H1 (cell line): ENCODE data around the gene ABI3BP. TPM values are rescaled to one million over a fixed set of nuclear protein-coding genes. Genes with fewer than 3 reads are reported as not detected.

Experiments
- CTCF ChIA-PET: fragments of 300-600 bp; sonication (Branson Sonifier 250); formaldehyde crosslinking; loops from one replicate; lab custom pipeline; 2021; ENCODE audit not compliant: partially characterized antibody; lab: Charles Lee
- POLR2A ChIA-PET: fragments of 300-600 bp; sonication (Branson Sonifier 250); formaldehyde crosslinking; loops from one replicate; lab custom pipeline; 2021; ENCODE audit warnings: inconsistent platforms; ENCODE audit not compliant: partially characterized antibody; lab: Charles Lee
- DNase-seq, 2 experiments: peaks; one replicate each; pipeline versions ENCODE4 v3.0.0 to v3.0.0-alpha.2; 2010 to 2022; ENCODE audit warnings: low spot score in 2 of 2, low read depth in 1 of 2, mixed read lengths in 1 of 2
- FAIRE-seq: peaks from 2 replicates; lab custom pipeline; 2011; peaks lifted over from hg19 to GRCh38; lab: Jason Lieb, UNC
- H2AFZ ChIP-seq: 2 replicates; pipeline ENCODE4 v1.8.1; 2012; ENCODE audit warnings: low read length, inconsistent platforms
- H2AK5ac ChIP-seq: 2 replicates; pipeline ENCODE4 v1.6.1; 2013; ENCODE audit warnings: low read depth, low read length
- H2BK120ac ChIP-seq: replicated peaks from 2 replicates; pipeline ENCODE3; 2013; ENCODE audit warnings: low read depth, low read length, inconsistent platforms
- H2BK12ac ChIP-seq: 2 replicates; pipeline ENCODE4 v1.6.1; 2013; ENCODE audit warnings: low read depth, low read length
- H2BK15ac ChIP-seq: 2 replicates; pipeline ENCODE4 v1.6.1; 2013; ENCODE audit warnings: low read length
- H2BK20ac ChIP-seq: 2 replicates; pipeline ENCODE4 v1.6.1; 2013; ENCODE audit warnings: low read length
- H2BK5ac ChIP-seq: 2 replicates; pipeline ENCODE4 v1.6.1; 2013; ENCODE audit warnings: low read depth, low read length
- H3K14ac ChIP-seq: 2 replicates; pipeline ENCODE4 v1.6.1; 2013; ENCODE audit warnings: inconsistent platforms; ENCODE audit not compliant: insufficient read length
- H3K18ac ChIP-seq: 2 replicates; pipeline ENCODE4 v1.6.1; 2013; ENCODE audit warnings: low read length; ENCODE audit errors: extremely low read depth
- H3K23ac ChIP-seq: 2 replicates; pipeline ENCODE4 v1.6.1; 2013; ENCODE audit warnings: inconsistent platforms; ENCODE audit not compliant: insufficient read length
- H3K23me2 ChIP-seq: 2 replicates; pipeline ENCODE4 v1.6.1; 2013; ENCODE audit warnings: low read depth, low read length
- H3K27ac ChIP-seq: 2 replicates; pipeline ENCODE4 v1.6.1; 2011; ENCODE audit warnings: low read depth, low read length, inconsistent platforms
- H3K27me3 ChIP-seq, 4 experiments: replicated peaks in 1 of 4; 1 replicate in 1 of 4; 2 replicates in 3 of 4; pipeline versions ENCODE4 v1.6.1 to v1.8.1; 2011 to 2013; ENCODE audit warnings: low read length in 3 of 4, mild to moderate bottlenecking in 3 of 4, inconsistent platforms in 2 of 4, mixed read lengths in 2 of 4, moderate library complexity in 1 of 4; ENCODE audit not compliant: control insufficient read depth in 3 of 4, insufficient read depth in 3 of 4; ENCODE audit errors: extremely low read depth in 1 of 4
- H3K36me3 ChIP-seq, 4 experiments: 2 replicates each; pipeline versions ENCODE4 v1.6.1 to v1.8.1; 2011 to 2013; ENCODE audit warnings: mild to moderate bottlenecking in 4 of 4, low read length in 3 of 4, moderate library complexity in 2 of 4, control low read depth in 1 of 4, inconsistent platforms in 1 of 4; ENCODE audit not compliant: insufficient read depth in 4 of 4, control insufficient read depth in 2 of 4
- H3K4ac ChIP-seq: replicated peaks from 2 replicates; pipeline ENCODE3; 2013; ENCODE audit warnings: low read length, low read depth, mixed read lengths, inconsistent platforms; ENCODE audit not compliant: insufficient read length
- H3K4me1 ChIP-seq, 4 experiments: replicated peaks in 1 of 4; 1 replicate in 1 of 4; 2 replicates in 3 of 4; pipeline versions ENCODE4 v1.6.1 to v1.8.1; 2011 to 2013; ENCODE audit warnings: low read length in 3 of 4, inconsistent platforms in 2 of 4, mixed read lengths in 1 of 4; ENCODE audit not compliant: insufficient read depth in 4 of 4, control insufficient read depth in 3 of 4
- H3K4me2 ChIP-seq, 2 experiments: 2 replicates each; pipeline versions ENCODE4 v1.6.1 to v1.8.1; 2011 to 2013; ENCODE audit warnings: low read depth in 2 of 2, low read length in 2 of 2, control low read depth in 1 of 2, inconsistent platforms in 1 of 2, mild to moderate bottlenecking in 1 of 2; ENCODE audit not compliant: insufficient read depth in 1 of 2
- H3K4me3 ChIP-seq, 4 experiments: fragments of 200-600, 300-600 bp in 1 of 4; sonication (generic), shearing (Covaris generic), sonication (Bioruptor Twin) in 1 of 4; 2 replicates each; pipeline versions ENCODE4 v1.5.1 to v1.8.1; 2011 to 2016; ENCODE audit warnings: low read length in 4 of 4, low read depth in 3 of 4, control low read depth in 2 of 4, inconsistent platforms in 2 of 4, mild to moderate bottlenecking in 2 of 4, mixed read lengths in 1 of 4, moderate library complexity in 1 of 4; ENCODE audit not compliant: insufficient read depth in 2 of 4; ENCODE audit errors: extremely low read depth in 1 of 4
- H3K56ac ChIP-seq: replicated peaks from 2 replicates; pipeline ENCODE3; 2013; ENCODE audit warnings: low read depth, mild to moderate bottlenecking, mixed read lengths, low read length, inconsistent platforms; ENCODE audit not compliant: insufficient read length
- H3K79me1 ChIP-seq: 2 replicates; pipeline ENCODE4 v1.6.1; 2013; ENCODE audit warnings: low read depth, low read length, control low read depth
- H3K79me2 ChIP-seq, 2 experiments: 2 replicates each; pipeline versions ENCODE4 v1.6.1 to v1.8.1; 2012 to 2013; ENCODE audit warnings: low read length in 2 of 2, mild to moderate bottlenecking in 2 of 2, inconsistent platforms in 1 of 2; ENCODE audit not compliant: insufficient read depth in 2 of 2, control insufficient read depth in 1 of 2
- H3K9ac ChIP-seq, 4 experiments: replicated peaks in 1 of 4; 1 replicate in 1 of 4; 2 replicates in 3 of 4; pipeline versions ENCODE4 v1.6.1 to v1.8.1; 2011 to 2013; ENCODE audit warnings: low read depth in 3 of 4, low read length in 3 of 4, control low read depth in 2 of 4, mild to moderate bottlenecking in 2 of 4, moderate library complexity in 2 of 4, inconsistent platforms in 1 of 4; ENCODE audit errors: extremely low read depth in 1 of 4
- H3K9me3 ChIP-seq, 2 experiments: 2 replicates each; pipeline versions ENCODE4 v1.6.1 to v1.8.1; 2012 to 2013; ENCODE audit warnings: mild to moderate bottlenecking in 2 of 2, moderate library complexity in 2 of 2, control low read depth in 1 of 2, inconsistent platforms in 1 of 2, low read depth in 1 of 2, low read length in 1 of 2, mixed read lengths in 1 of 2; ENCODE audit not compliant: insufficient read depth in 2 of 2
- H4K20me1 ChIP-seq, 2 experiments: replicated peaks in 1 of 2; 2 replicates each; pipeline versions ENCODE3 to v1.8.1; 2011 to 2013; ENCODE audit warnings: inconsistent platforms in 2 of 2, low read length in 2 of 2, mild to moderate bottlenecking in 1 of 2; ENCODE audit not compliant: insufficient read depth in 2 of 2, control insufficient read depth in 1 of 2
- H4K5ac ChIP-seq: 2 replicates; pipeline ENCODE4 v1.6.1; 2013; ENCODE audit warnings: low read length, low read depth, mixed read lengths, inconsistent platforms; ENCODE audit not compliant: insufficient read length
- H4K8ac ChIP-seq: 2 replicates; pipeline ENCODE4 v1.8.0; 2013; ENCODE audit warnings: mild to moderate bottlenecking, moderate library complexity, low read length, inconsistent platforms; ENCODE audit not compliant: insufficient read depth; ENCODE audit errors: extremely low read depth
- H4K91ac ChIP-seq: replicated peaks from 2 replicates; pipeline ENCODE3; 2013; ENCODE audit warnings: low read length, mixed read lengths, inconsistent platforms; ENCODE audit not compliant: insufficient read length
- KDM1A ChIP-seq: fragments of 200-600, 300-600 bp; sonication (generic); IDR thresholded peaks from 2 replicates; pipeline ENCODE4 v1.7.1; 2016; ENCODE audit warnings: mild to moderate bottlenecking, low read length, borderline replicate concordance
- WGBS, 2 experiments: shearing (Covaris generic) in 1 of 2; methylation state at CpG; one replicate each; pipeline versions ENCODE4 v1.1.6 to v1.1.7; 2013 to 2015; ENCODE audit warnings: low lambda C conversion rate in 2 of 2, mixed read lengths in 2 of 2, inconsistent platforms in 1 of 2, low coverage in 1 of 2, missing lambda C conversion rate in 1 of 2; ENCODE audit not compliant: insufficient replicate concordance in 2 of 2, insufficient coverage in 1 of 2, insufficient read length in 1 of 2; ENCODE audit errors: extremely low coverage in 1 of 2, missing lambda C conversion rate in 1 of 2; 5-methylcytosine and 5-hydroxymethylcytosine counted together
- polyA plus RNA-seq, 7 experiments: library from polyadenylated mRNA; depleted of rRNA in 3 of 7; stranded (reverse) in 5 of 7; unstranded in 2 of 7; fragments of >200 nt in 5 of 7; fragments of 200-250 nt in 2 of 7; gene quantifications; 1 replicate in 5 of 7; 2 replicates in 1 of 7; 4 replicates in 1 of 7; pipeline versions ENCODE4 v1.2.1 to v1.2.3, GENCODE V29; 2011 to 2013; ENCODE audit warnings: missing spikeins in 2 of 7, mixed read lengths in 2 of 7
- total RNA-seq: library from RNA; stranded (reverse); fragmentation: NEBNext Ultra II Directional; extraction: Animal tissue kit (Norgen Biotek cat#: 25700); gene quantifications from 2 replicates; pipeline ENCODE4 v1.2.1, GENCODE V29; 2021

Gene ABI3BP
- total and polyA plus RNA-seq, 2 of the 8 experiments (the other 6 are each of a cell fraction or from before 2014, with no cell fraction given): 0.08 to 0.32 TPM

GRCh38 chr3:100975714-100976113, 17.5 kb downstream of the ABI3BP start:
- no peaks in the 10 kb centered on the region for H3K23me2 ChIP-seq
- DNase-seq: no peak
- peaks cover 0 to 1% (median 0%) of the 10 kb centered on the region in 4 experiments; a peak in 1 of 7 replicates for H3K27me3 ChIP-seq
- no peak overlapping the region for H3K4me3 ChIP-seq
- no peak for FAIRE-seq
- no peak overlapping the region for H2BK12ac ChIP-seq
- WGBS, 2 experiments: 92% methylated on average over 2 of the region's 2 CpGs; no CpG with 5 or more reads in 1 of the 2 experiments
- H3K79me1 ChIP-seq: no peaks in the 10 kb centered on the region
- no peak overlapping the region for H2AK5ac ChIP-seq
- no peaks in the 10 kb centered on the region for H3K9me3 ChIP-seq
- no peak overlapping the region for H2BK120ac ChIP-seq
- H3K27ac ChIP-seq: no peak overlapping the region
- TF ChIP-seq KDM1A: no peak
- TF ChIP-seq, all 59 proteins: peak for 0
- Histone ChIP-seq H2BK15ac (no peak overlapping the region), H2BK20ac (no peak overlapping the region), H3K4me1 (no peaks in the 10 kb centered on the region), H4K20me1 (no peaks in the 10 kb centered on the region), H3K18ac (no peak overlapping the region), H3K79me2 (no peaks in the 10 kb centered on the region), H4K5ac (no peak overlapping the region), H3K36me3 (no peaks in the 10 kb centered on the region), H2BK5ac (no peak overlapping the region), H3K4me2 (no peak overlapping the region), H3K56ac (no peak overlapping the region), H4K91ac (no peak overlapping the region), H3K4ac (no peak overlapping the region), H4K8ac (no peak overlapping the region), H3K9ac (no peak overlapping the region), H3K23ac (no peak overlapping the region), H2AFZ (no peak overlapping the region), H3K14ac (no peak overlapping the region)
- ChIA-PET POLR2A (no interaction called here), CTCF (no interaction called here)
